Measurements from ENCODE around the gene EEIG2.
A peak's percentile ranks its signal among the peaks of the same experiment; 100 is the strongest.

EEIG2 gene

DNA sequence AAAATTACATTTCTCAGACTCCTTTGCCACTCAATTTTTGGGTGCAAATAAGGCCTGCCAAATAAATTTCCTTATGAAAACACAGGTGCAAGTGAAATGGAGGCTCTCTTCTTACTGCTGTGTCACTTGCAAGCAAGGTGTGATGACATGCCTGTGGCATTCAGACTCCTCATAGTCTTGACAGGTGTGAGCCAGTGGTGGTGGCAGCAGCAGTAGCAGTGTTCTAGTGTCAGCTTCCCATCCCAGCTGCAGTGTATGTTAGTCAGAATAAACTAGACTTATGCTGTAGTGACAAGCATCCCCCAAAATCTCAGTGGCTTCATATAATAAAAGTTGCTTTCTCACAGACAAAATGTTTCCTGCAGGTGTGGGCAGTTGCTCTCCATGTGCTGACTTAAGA, 3.8 kb upstream of the EEIG2 start:
- Histone ChIP-seq H3K4me3 (ENCODE audit: low read depth, low read length) (no peak overlapping the region), H3K27me3 (ENCODE audit: insufficient read depth, low read depth, severe bottlenecking) (no peaks in the 10 kb centered on the region), H3K9me3 (ENCODE audit: severe bottlenecking) (no peaks in the 10 kb centered on the region), H3K36me3 (no peaks in the 10 kb centered on the region), H3K27ac (no peak overlapping the region)
- TF ChIP-seq, protein P1, sequence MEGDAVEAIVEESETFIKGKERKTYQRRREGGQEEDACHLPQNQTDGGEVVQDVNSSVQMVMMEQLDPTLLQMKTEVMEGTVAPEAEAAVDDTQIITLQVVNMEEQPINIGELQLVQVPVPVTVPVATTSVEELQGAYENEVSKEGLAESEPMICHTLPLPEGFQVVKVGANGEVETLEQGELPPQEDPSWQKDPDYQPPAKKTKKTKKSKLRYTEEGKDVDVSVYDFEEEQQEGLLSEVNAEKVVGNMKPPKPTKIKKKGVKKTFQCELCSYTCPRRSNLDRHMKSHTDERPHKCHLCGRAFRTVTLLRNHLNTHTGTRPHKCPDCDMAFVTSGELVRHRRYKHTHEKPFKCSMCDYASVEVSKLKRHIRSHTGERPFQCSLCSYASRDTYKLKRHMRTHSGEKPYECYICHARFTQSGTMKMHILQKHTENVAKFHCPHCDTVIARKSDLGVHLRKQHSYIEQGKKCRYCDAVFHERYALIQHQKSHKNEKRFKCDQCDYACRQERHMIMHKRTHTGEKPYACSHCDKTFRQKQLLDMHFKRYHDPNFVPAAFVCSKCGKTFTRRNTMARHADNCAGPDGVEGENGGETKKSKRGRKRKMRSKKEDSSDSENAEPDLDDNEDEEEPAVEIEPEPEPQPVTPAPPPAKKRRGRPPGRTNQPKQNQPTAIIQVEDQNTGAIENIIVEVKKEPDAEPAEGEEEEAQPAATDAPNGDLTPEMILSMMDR (IDR thresholded peaks at IDR 0.05; ENCODE audit: low read depth, low read length): no peak
- no peak for DNase-seq

DNA sequence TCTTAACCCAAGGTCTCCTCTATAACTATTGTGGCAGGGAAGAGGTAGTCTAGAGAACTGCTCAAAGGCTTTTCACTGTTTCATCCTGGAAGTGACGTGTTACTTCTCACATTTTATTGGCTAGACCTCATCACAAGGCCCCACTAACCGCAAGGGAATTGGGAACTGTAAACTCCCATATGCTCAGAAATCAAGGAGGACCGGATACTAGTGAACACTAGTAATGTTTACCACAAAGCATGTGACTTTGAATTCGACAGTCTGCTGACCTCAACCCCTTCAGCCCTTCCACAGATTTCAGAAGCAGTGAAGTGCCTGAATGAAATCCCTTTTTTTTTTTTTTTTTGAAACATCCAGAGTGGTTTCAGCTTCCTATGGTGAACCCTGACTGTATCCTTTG, 3.4 kb upstream of the EEIG2 start:
- DNase-seq: no peak
- Histone ChIP-seq H3K27ac (no peak overlapping the region), H3K4me3 (ENCODE audit: low read depth, low read length) (no peak overlapping the region), H3K9me3 (ENCODE audit: severe bottlenecking) (no peaks in the 10 kb centered on the region), H3K36me3 (no peaks in the 10 kb centered on the region), H3K27me3 (ENCODE audit: insufficient read depth, low read depth, severe bottlenecking) (no peaks in the 10 kb centered on the region)
- TF ChIP-seq, protein P1 (IDR thresholded peaks at IDR 0.05; ENCODE audit: low read depth, low read length): no peak

DNA sequence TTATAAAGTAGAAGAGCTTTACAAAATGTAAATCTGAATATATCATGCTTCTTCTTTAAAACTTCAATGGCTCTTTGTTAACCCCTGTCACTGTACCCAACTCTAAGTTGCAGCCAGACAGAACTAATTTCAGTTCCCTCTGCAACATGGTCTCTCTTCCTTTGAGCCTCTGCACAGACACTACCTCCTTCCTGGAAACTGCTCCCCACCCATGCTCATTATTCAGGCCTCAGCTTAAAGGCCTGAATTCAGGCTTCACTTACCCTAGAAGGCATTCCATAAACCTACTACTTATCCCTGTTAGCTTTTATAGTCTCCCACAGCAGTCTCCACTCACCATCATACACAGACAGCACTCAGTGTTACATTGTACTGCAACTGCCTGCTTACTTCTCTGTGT, 2.6 kb upstream of the EEIG2 start:
- no peak for DNase-seq
- H3K36me3 ChIP-seq: no peaks in the 10 kb centered on the region
- H3K9me3 ChIP-seq (ENCODE audit: severe bottlenecking): no peaks in the 10 kb centered on the region
- H3K27me3 ChIP-seq (ENCODE audit: insufficient read depth, low read depth, severe bottlenecking): no peaks in the 10 kb centered on the region
- no peak overlapping the region for H3K4me3 ChIP-seq (ENCODE audit: low read depth, low read length)
- TF ChIP-seq, protein P1 (IDR thresholded peaks at IDR 0.05; ENCODE audit: low read depth, low read length): no peak
- H3K27ac ChIP-seq: no peak overlapping the region

DNA sequence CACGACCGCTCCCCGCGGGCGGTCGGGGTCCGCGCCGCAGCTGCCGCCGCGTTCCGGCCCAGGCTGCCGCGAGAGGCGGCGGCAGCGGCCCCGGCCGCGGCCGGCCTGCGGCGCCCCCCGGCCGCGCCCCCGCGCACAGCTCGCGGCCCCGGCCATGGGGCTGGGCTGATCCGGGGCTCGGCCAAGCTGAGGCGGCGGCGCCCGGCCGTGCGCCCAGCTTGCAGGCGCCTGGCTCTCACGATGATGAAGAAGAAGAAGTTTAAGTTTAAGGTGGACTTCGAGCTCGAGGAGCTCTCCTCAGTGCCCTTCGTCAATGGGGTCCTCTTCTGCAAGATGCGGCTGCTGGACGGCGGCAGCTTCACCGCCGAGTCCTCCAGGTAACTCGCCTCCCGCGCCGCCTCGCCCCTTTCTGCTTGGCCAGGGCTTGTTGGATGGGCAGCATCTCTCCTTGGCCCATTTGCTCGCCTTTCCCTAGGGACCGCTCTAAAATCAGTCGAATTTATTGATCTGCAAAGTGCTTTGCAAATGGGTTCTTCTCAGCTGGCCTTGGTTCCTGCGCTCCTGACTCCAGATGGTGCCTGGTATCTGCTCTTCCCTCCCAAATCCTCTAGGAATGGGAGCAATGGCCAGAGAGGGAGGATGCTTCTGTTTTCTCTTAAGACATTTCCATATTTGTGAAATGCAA, 431 bp downstream of the EEIG2 start:
- no peaks in the 10 kb centered on the region for H3K27me3 ChIP-seq (ENCODE audit: insufficient read depth, low read depth, severe bottlenecking)
- H3K27ac ChIP-seq: peak overlapping the region; percentile 50
- peak overlapping the region; percentile 85 for H3K4me3 ChIP-seq (ENCODE audit: low read depth, low read length)
- peak; percentile 44 for DNase-seq
- TF ChIP-seq, protein P1 (IDR thresholded peaks at IDR 0.05; ENCODE audit: low read depth, low read length): no peak
- H3K9me3 ChIP-seq (ENCODE audit: severe bottlenecking): no peaks in the 10 kb centered on the region
- H3K36me3 ChIP-seq: no peaks in the 10 kb centered on the region

DNA sequence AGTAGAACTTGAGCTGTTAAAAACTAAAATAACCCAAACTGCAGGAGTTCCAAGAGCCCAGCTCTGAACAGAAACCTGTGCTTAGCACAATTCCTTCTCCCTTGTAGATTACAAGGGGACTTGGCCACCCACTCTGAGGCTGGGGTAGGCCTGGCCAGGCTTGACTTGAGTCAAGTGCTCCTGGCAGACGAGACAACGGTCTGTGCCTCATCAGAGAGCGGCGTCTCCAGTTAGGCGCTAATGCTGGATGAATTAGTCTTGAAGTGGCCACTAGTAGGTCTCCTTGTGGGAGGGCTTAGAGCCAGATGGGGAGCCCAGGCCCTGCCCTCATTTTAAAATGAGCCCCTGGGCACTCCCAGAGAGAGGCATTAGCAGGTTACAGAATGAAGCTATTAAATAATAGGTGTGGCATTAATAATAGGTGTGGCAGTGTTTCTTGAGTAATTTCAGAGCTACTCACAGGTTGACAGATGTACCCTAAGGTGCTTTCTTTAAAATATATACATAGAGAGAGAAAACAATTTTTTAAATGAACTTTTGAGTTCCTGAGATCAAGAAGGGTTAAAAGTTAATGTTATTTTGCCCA, 1.1 kb downstream of the EEIG2 start:
- Histone ChIP-seq H3K9me3 (ENCODE audit: severe bottlenecking) (no peaks in the 10 kb centered on the region), H3K27ac (peak overlapping the region; percentile 50), H3K36me3 (no peaks in the 10 kb centered on the region), H3K27me3 (ENCODE audit: insufficient read depth, low read depth, severe bottlenecking) (no peaks in the 10 kb centered on the region), H3K4me3 (ENCODE audit: low read depth, low read length) (peak overlapping the region; percentile 85)
- peak; percentile 77 for DNase-seq
- TF ChIP-seq, protein P1 (IDR thresholded peaks at IDR 0.05; ENCODE audit: low read depth, low read length): 0 out of 2 replicates have a peak, but pooled peaks have one; percentile 4

Data from WERI-Rb-1 (cell line).